Activated CD4-positive, CD25-positive, alpha-beta regulatory T cell (primary cell): ENCODE results near the gene TLE1.

Experiments used
- DNase-seq, 4 experiments: peaks; one replicate each; lab custom pipeline; 2025; lab: John Stamatoyannopoulos, UW

Gene TLE1

DNA sequence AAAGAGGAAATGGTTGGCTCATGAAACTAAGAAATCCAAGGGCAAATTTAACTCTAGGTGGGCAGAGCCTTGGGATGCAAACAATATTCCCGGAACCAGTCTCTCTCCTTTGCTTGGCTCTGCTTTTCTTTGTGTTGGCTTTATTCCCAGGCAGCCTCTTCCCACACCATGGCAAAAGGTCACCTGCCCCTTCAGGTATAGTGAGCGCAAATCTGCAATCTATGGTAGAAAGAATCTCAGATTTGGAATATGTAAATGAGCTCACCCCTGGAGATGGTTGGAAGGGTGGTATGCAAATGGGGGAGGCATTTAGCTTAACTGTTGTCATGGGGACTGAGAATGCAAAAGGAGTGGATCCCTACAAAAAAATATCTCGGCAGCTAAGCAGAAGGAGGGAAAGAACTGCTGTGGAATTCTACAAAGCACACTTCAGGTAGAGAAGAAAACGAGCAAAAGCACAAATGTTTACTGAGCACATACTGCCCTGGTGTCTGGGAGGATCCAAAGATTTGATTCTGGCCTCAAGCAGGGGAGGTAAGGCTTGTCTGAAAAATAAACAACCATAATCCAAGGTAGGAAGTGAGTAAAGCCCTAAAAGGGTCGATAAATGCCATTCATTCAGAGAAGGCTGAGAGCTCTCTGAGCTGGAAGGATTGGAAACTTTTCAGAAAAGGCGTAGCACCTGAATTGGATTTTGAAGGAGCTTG is 139.7 kb downstream of the TLE1 start:
- no peak for DNase-seq

DNA sequence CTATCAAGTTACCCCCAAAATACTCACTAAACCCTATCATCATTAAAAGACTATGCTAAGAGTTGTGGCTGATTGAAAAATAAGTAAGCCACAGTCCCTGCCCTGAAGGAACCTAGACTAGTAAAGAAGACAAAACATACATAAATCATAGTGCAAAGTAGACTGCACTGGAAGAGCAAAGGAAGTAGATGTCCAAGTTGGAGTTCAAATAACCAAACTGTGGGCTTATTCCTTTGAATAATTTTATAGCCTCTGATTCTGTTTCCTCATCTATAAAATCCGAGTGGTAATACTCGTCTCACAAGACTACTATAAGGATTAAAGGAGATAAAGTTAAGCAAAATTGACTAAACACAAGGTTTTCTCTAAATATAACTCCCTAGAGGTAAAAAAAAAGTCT is 140.4 kb downstream of the TLE1 start:
- DNase-seq: no peak

DNA sequence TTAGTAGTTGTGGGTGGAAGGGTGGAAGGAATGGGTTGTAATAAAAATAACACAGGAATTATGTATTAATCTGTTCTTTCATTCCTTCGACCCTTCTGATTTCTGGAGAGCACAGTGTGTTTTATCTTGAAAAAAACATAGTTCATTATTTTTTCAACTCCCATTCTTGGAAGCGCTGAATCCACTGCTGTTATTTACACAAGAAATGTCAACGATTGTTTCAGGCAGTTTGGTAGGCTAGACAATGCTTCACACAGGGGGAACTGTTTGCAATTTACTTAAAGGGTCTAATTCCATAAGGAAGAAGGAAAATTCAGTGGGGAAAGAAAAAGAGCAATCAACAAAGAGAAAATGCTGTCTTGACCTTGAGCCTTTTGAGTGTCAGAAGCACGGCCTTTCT is 142.9 kb downstream of the TLE1 start:
- DNase-seq: no peak

DNA sequence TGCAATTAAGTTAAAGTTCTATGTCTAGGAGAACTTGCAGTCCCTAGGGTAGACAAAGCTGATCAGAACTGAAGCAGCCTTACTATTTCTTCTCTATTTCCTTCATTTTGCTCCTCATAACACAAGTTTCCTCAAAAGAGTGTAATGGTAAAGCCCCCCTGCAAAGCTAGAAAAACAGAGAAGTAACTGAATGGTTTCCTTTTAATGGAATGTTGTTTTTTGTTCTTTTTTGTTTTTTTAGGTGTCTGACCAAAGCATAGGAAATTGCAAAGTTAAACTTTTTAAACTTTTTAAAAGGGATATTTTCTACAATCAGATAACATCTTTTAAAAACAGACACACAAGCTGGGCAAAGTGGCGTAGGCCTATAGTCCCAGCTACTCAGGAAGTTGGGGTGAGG is 145.7 kb downstream of the TLE1 start:
- DNase-seq: no peak

DNA sequence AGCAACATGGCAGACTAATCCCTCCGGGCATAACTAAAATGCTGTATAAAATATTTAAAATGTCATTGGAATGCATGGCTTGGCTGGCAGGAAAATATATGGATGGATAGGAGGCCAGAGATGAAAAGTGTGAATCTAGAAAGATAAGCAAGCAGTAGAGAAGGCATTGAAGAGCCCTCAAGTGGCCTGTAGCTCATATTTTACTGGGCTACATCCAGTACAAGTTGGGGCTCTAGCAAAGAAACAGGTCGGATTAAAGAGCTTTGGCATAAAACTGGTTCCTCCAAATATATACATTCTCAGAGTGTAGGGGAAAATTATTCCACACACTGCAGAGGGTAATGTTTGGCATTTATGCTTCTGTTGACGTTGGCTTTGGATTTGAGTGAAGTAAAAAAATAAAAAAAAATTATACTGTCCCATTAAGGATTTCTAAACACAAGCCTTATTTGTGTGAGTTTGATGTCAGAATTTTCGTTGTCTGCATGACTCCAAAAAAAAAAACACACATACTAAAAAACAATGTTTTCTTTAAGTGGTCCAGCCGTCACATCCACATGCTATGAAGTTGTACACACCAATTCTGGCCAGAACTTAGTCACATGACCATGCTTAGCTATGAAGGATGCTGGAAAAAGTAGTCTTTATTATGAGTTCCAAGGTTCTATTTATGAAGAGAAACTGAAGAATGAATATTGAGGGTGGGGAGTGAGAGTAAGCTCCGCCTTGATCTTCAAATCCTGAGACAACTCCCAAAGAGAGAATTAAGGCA is 147.0 kb downstream of the TLE1 start:
- DNase-seq: no peak

DNA sequence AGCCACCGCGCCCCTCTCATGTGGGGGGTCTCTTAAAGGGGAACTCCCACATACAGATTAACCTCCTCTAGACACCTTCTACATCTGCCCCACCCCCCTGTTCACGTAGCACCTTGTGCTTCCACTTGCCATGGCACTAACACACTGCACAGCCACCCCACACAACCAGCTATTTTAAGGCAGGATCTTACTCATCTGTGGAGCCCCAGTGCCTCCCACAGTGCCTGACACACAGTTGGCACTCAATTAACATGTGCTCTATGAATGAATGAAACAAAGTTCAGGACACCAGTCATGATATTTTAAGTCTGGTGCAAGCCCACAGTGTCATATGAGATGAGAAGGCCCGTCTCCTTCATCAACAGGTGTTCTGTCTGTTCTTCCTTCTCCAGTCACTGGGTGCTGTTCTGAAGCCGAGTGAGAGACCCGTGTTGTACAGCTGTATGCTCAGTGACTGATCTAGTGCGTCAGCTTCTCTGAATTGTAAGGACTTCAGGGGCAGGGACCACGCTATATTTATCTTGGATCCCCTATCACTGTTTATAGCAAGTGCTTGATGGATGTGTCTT is 149.1 kb downstream of the TLE1 start:
- DNase-seq: no peak

DNA sequence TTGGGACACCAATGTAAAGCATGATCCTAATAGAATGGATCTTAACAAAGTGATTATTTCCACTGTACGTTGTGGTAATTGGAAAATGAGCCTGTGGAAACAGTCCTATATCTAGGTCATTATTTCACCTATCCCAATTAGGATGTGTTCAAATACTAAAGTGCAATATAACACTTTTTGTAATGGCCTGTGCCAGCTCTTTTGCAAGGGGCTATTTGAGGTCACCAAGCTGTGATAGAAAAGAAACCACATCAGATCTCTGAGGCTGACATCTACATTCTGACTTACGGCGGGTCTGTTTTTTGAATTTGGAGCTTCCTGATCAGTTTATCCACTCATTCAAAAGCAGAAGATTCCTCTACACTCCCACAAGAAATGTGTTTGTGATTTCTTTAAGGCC is 150.0 kb downstream of the TLE1 start:
- no peak for DNase-seq

DNA sequence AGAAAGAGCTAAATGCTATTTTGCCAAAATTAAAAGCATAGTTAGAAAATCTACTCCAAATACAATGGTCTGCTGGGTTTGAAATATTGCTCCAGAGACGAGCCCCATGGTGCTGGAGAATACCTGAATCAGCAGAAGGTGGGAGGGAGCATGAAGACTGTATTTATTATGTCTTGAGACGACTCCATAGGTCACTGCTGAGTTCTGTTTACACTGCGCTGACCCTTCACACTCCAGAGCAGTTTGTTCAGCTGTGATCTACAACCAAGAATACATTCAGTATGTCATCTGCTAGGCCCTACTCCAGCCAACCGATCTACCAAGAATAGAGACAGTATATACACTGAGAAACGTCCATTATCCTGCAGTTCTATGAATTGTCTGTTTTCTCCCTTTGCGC is 150.5 kb downstream of the TLE1 start:
- DNase-seq: no peak

DNA sequence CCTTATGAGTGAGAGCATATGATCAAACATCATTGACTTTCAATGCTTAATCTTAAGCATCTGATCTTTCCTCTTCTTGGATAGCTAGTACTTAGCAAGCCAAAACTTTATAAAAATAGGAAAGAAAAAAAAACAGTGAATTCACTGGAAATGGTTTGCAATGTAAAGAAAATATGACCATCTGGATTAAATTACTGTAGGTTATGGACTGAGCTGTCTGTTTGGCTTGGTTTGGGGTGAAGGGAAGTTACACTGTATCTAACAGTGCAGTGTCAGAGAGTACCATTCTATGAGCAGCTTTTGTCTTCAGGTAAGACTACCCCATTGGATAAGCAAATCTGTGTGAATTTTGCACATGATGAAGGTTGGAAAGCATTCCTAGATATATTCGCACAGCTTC is 151.4 kb downstream of the TLE1 start:
- no peak for DNase-seq

DNA sequence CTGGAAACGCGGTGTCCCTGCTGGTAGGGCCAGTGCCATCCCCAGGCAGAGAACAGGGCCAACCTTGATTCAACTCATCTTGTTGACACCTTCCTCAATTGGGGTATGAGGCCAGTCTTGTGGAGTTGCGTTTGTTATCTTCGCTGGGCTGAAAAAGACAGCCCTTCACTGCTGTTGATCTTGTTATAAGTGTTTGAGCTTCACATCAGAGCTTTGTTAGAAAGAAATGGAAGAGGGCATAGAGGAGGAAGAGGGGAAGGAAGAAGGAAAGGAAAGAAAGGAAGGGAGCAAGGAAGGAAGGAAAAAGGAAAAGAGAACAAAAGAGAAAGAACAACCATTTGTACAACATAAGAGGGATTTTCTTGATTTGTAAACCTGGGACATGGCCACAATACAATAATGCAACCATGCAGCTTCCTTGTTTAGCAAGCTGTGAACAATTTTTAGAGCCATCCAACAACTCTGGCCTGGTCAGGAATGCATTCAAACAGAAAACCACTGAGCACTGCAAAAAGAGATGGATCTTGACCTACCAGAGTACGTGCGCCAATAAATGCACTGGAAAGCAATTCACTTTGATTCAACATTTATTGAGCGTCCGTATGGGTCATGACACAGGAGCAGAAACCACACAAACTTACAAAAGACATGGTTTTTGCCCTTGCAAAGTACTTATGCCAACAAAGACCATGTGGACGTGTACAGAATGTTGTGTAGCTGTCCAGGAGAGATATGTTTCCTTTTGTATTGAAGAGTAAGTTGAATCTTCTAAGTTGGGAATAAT is 152.9 kb downstream of the TLE1 start:
- DNase-seq: no peak

DNA sequence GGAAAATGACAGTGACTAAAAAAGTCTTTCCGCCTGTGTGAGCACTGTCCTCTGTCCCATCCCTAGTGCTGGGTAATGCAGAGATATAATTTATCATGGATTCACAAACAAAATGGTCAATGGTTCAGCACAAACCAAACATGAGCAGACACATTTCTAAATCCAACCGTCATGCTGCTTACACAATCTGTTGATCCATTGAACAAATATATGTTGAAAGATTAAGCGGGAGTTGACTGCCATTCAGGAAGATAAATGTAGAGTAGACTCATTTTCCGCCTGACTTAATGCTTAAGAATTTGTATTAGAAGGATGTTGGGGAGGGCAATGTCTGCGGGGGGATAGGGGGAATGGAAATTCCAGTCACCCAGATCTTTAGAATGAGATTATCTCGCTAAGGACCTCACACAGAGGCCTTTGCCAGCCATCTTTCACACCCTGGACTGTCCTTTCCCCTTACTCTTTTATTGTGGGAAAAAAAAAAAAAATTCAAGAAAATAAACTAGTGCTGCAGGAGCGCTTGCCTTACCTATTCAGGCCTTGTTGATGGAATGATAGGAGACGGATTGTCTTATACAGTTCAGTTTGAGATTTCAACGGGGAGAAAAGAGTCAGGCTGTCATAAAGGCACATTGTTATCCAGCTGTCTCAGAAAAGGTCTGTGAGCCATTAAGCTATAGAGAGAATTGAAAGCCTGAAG is 153.7 kb downstream of the TLE1 start:
- DNase-seq: no peak

DNA sequence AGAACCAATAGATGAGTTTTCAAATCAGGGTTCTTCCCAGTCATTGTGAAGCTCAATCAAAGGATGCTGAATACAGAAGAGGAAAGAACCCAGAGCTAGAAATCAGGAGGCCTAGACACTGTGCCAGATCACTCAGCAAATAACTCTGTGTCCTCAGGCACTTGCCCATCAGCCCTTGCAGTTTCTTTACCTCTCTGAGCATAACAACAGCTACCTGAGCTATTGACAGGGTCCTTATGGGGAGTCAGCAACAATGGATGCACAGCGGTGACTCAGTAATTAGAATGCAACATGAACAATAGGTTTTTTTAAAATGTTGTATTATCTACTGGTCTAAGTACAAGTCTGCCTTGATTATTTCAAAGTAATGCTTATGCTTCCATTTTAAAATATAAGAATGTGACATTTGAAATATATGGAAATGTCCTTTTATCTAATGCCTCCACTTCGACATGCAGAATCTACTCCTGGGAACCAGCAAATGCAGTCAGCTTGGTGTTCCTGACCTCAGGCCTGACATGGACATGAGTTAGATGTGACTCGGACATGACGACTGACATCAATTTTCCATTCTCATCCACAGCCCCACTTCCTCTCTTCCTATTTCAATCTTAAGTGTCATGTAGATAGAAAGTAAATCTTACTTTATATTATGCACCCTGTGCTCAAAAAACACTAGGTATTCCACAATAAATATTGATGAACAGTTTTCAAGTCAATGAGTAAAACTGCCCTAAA is 155.0 kb downstream of the TLE1 start:
- DNase-seq: no peak
